NCI-H748 (cell line): Measurements from ENCODE around the gene C3orf22.
"Not testable (repeated sequence)": the region's sequence is repeated elsewhere in the genome, so short reads cannot be mapped to it uniquely, and the experiment has no call there.

Experiments used
- DNase-seq: peaks from one replicate; lab custom pipeline; 2025; ENCODE audit not compliant: unreplicated experiment; lab: John Stamatoyannopoulos, UW

Gene C3orf22

GRCh38 chr3:126544596-126545281 lies 14.0 kb downstream of the C3orf22 start:
- DNase-seq = no peak

GRCh38 chr3:126543457-126544061 lies 15.2 kb downstream of the C3orf22 start:
- DNase-seq = no peak

GRCh38 chr3:126542340-126543241 lies 16.1 kb downstream of the C3orf22 start:
- no peak for DNase-seq

GRCh38 chr3:126541628-126542339 lies 16.9 kb downstream of the C3orf22 start:
- DNase-seq = no peak

GRCh38 chr3:126540951-126541627 lies 17.6 kb downstream of the C3orf22 start:
- no peak for DNase-seq

- no peak for DNase-seq
Measured at GRCh38 chr3:126540342-126540849, 18.3 kb downstream of the C3orf22 start.

- no peak for DNase-seq
Measured at GRCh38 chr3:126539558-126540250, 19.0 kb downstream of the C3orf22 start.

- no peak for DNase-seq
Measured at GRCh38 chr3:126538966-126539365, 19.8 kb downstream of the C3orf22 start.

GRCh38 chr3:126538316-126538715 lies 20.4 kb downstream of the C3orf22 start:
- no peak for DNase-seq

GRCh38 chr3:126537730-126538281 lies 20.9 kb downstream of the C3orf22 start:
- DNase-seq = no peak

GRCh38 chr3:126537116-126537729 lies 21.5 kb downstream of the C3orf22 start:
- no peak for DNase-seq

GRCh38 chr3:126536126-126536525 lies 22.6 kb downstream of the C3orf22 start:
- DNase-seq = no peak

GRCh38 chr3:126535636-126536035 lies 23.1 kb downstream of the C3orf22 start:
- DNase-seq = no peak

- DNase-seq = not testable (repeated sequence)
Measured at GRCh38 chr3:126534716-126535115, 24.0 kb downstream of the C3orf22 start.

GRCh38 chr3:126533506-126533905 lies 25.2 kb downstream of the C3orf22 start:
- DNase-seq = no peak

GRCh38 chr3:126531051-126531330 lies 27.7 kb downstream of the C3orf22 start:
- DNase-seq = no peak

GRCh38 chr3:126530171-126531050 lies 28.3 kb downstream of the C3orf22 start:
- no peak for DNase-seq

- DNase-seq = no peak
Measured at GRCh38 chr3:126529585-126530170, 29.1 kb downstream of the C3orf22 start.
